Measurements from ENCODE around the gene TLR10.

The TLR10 gene

GRCh38 chr4:38821739-38822138 lies 38.9 kb upstream of the TLR10 start:
- H3K4me3 ChIP-seq (ENCODE audit: control insufficient read depth, low read depth, low read length), result no peak overlapping the region
- DNase-seq (ENCODE audit: low read depth), result no peak
- no peak for TF ChIP-seq CTCF (IDR thresholded peaks at IDR 0.05; ENCODE audit: control insufficient read depth, insufficient read depth, low read depth, low read length, missing control alignments)

DNA sequence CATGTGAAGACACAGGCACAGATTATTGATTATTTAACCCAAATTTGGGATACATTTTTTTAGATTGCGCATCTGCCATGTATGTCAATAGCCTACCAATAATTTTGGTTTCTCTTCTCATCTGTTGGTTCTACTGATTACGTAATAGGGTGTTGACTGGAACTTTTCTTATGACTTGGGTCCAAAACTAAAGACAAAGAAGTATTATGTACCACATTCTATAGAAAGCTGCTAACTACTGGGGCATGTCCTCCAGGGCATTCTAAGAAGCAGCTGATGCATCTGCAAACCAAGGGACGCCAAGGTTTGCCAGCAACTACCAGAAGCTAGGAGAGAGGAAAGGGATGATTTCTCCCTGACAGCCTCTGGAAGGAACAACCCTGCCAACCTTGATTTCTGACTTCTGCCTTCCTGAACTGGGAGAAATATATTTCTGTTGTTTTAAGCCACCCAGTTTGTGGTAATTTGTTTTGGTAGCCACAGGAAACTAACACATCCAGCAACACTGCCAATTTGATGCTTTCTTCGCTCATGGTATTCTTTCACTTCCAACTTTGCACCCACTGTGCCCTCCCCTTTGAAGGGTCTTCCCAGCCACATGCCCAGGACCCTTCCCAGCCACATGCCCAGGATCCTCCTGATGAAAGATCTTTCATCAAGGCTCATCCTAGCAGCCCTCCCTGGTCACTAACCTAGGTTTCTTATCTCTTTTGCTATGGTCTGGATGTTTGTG lies 37.7 kb upstream of the TLR10 start:
- no peak for TF ChIP-seq CTCF (IDR thresholded peaks at IDR 0.05; ENCODE audit: control insufficient read depth, insufficient read depth, low read depth, low read length, missing control alignments)
- no peak for DNase-seq (ENCODE audit: low read depth)
- no peak overlapping the region for H3K4me3 ChIP-seq (ENCODE audit: control insufficient read depth, low read depth, low read length)

- peak; percentile 14 for DNase-seq (ENCODE audit: low read depth)
- no peak for TF ChIP-seq CTCF (IDR thresholded peaks at IDR 0.05; ENCODE audit: control insufficient read depth, insufficient read depth, low read depth, low read length, missing control alignments)
These were observed 36.8 kb upstream of the TLR10 start for GRCh38 chr4:38819569-38819968.

GRCh38 chr4:38818441-38818976 lies 35.7 kb upstream of the TLR10 start:
- DNase-seq (ENCODE audit: low read depth), result no peak
- no peak overlapping the region for H3K4me3 ChIP-seq (ENCODE audit: control insufficient read depth, low read depth, low read length)
- no peak for TF ChIP-seq CTCF (IDR thresholded peaks at IDR 0.05; ENCODE audit: control insufficient read depth, insufficient read depth, low read depth, low read length, missing control alignments)

More at GRCh38 chr4:38819569-38819968, 36.8 kb upstream of the TLR10 start:
- H3K4me3 ChIP-seq (ENCODE audit: control insufficient read depth, low read depth, low read length), result no peak overlapping the region

- H3K4me3 ChIP-seq (ENCODE audit: control insufficient read depth, low read depth, low read length), result no peak overlapping the region
- DNase-seq (ENCODE audit: low read depth), result no peak
- no peak for TF ChIP-seq CTCF (IDR thresholded peaks at IDR 0.05; ENCODE audit: control insufficient read depth, insufficient read depth, low read depth, low read length, missing control alignments)
These were observed 33.3 kb upstream of the TLR10 start for GRCh38 chr4:38815885-38816782.

GRCh38 chr4:38814386-38814785 lies 31.6 kb upstream of the TLR10 start:
- DNase-seq (ENCODE audit: low read depth), result no peak
- no peak for TF ChIP-seq CTCF (IDR thresholded peaks at IDR 0.05; ENCODE audit: control insufficient read depth, insufficient read depth, low read depth, low read length, missing control alignments)
- no peak overlapping the region for H3K4me3 ChIP-seq (ENCODE audit: control insufficient read depth, low read depth, low read length)
